Panc1 (cell line): Measurements from ENCODE around the gene COPS4. TPM values are rescaled to one million over a fixed set of nuclear protein-coding genes. Genes with fewer than 3 reads are reported as not detected.

Experiments used
- ATAC-seq: fragments of 200-7000 bp; cut with Tn5 transposase; 2 replicates; pipeline ENCODE4 v1.9.1; 2020; ENCODE audit warnings: mild to moderate bottlenecking, moderate library complexity
- BruUV-seq: library from RNA; stranded (reverse); fragments of 400-500 nt; replicated peaks from 2 replicates; lab custom pipeline; 2021; lab: Mats Ljungman, UMichigan
- CTCF ChIA-PET: fragments of 300-600 bp; sonication (Branson Sonifier 250); formaldehyde crosslinking; loops from one replicate; lab custom pipeline; 2022; ENCODE audit warnings: antibody characterized with exemption; lab: Charles Lee
- POLR2A ChIA-PET: fragments of 300-600 bp; sonication (Branson Sonifier 250); formaldehyde crosslinking; loops from one replicate; lab custom pipeline; 2022; ENCODE audit warnings: antibody characterized with exemption; lab: Charles Lee
- DNase-seq: peaks from one replicate; pipeline ENCODE4 v3.0.0-alpha.2; 2010; ENCODE audit warnings: low read depth, low spot score
- H3K27ac ChIP-seq: 2 replicates; pipeline ENCODE4 v1.5.1; 2011; ENCODE audit warnings: mild to moderate bottlenecking, low read length, inconsistent platforms
- H3K27me3 ChIP-seq: fragments of 200-500 bp; sonication (Bioruptor generic); 2 replicates; pipeline ENCODE4 v1.6.0; 2014; ENCODE audit warnings: low read length, inconsistent platforms; ENCODE audit not compliant: control insufficient read depth, insufficient read depth
- H3K36me3 ChIP-seq: fragments of 200-500 bp; sonication (Bioruptor generic); 2 replicates; pipeline ENCODE4 v1.5.1; 2014; ENCODE audit warnings: inconsistent platforms, mild to moderate bottlenecking, low read length, moderate library complexity; ENCODE audit not compliant: control insufficient read depth, insufficient read depth
- H3K4me1 ChIP-seq: 2 replicates; pipeline ENCODE4 v1.5.1; 2011; ENCODE audit warnings: inconsistent platforms, mild to moderate bottlenecking, low read length, moderate library complexity; ENCODE audit not compliant: control insufficient read depth, insufficient read depth
- H3K4me3 ChIP-seq, 2 experiments: 2 replicates each; pipeline ENCODE4 v1.5.1; 2011 to 2012; ENCODE audit warnings: low read depth in 2 of 2, low read length in 2 of 2, mild to moderate bottlenecking in 2 of 2, inconsistent platforms in 1 of 2, moderate library complexity in 1 of 2
- H3K9me3 ChIP-seq: fragments of 200-500 bp; sonication (Bioruptor generic); 2 replicates; pipeline ENCODE4 v1.5.1; 2014; ENCODE audit warnings: low read depth, mild to moderate bottlenecking, inconsistent platforms, low read length, moderate library complexity; ENCODE audit not compliant: control insufficient read depth, insufficient read depth
- POLR2AphosphoS5 ChIP-seq: IDR thresholded peaks from 2 replicates; pipeline ENCODE4 v1.6.1; 2012; ENCODE audit warnings: mild to moderate bottlenecking, low read depth, low read length, moderate library complexity
- SIN3A ChIP-seq: IDR thresholded peaks from 2 replicates; pipeline ENCODE4 v1.6.1; 2012; ENCODE audit warnings: low read depth, mild to moderate bottlenecking, low read length, moderate library complexity, borderline replicate concordance; ENCODE audit not compliant: insufficient read depth
- TCF7L2 ChIP-seq: IDR thresholded peaks from 2 replicates; pipeline ENCODE4 v1.6.1; 2011; ENCODE audit warnings: mild to moderate bottlenecking, low read depth, low read length, inconsistent platforms
- in situ Hi-C: cut with HindIII; loops from 2 replicates; pipeline ENCODE4 v1.10.0; 2016; ENCODE audit warnings: low sequenced_read_pairs, low pct_unique_long_range_greater_than_20kb
- intact Hi-C: fragments of 100-400 bp; cut with micrococcal nuclease; formaldehyde crosslinking; loops from one replicate; pipeline ENCODE4 v1.10.0; 2022; ENCODE audit not compliant: unreplicated experiment
- total RNA-seq: library from RNA; stranded (reverse); gene quantifications from one replicate; pipeline ENCODE4 v1.2.1, GENCODE V29; 2021; ENCODE audit not compliant: unreplicated experiment
- TF ChIP-seq, protein P1 (sequence below): fragments of 450-650 bp; IDR thresholded peaks from 2 replicates; pipeline ENCODE4 v1.5.1; 2017; ENCODE audit warnings: mild to moderate bottlenecking
- TF ChIP-seq, protein P2 (sequence below), 2 experiments: IDR thresholded peaks; 2 replicates each; pipeline ENCODE4 v1.6.1; 2011 to 2012; ENCODE audit warnings: low read depth in 2 of 2, control low read depth in 1 of 2, low read length in 1 of 2, mild to moderate bottlenecking in 1 of 2, moderate library complexity in 1 of 2; ENCODE audit not compliant: insufficient read depth in 1 of 2

The COPS4 gene
- total RNA-seq, 1 experiment from 2014 or later: 23.7 TPM

DNA sequence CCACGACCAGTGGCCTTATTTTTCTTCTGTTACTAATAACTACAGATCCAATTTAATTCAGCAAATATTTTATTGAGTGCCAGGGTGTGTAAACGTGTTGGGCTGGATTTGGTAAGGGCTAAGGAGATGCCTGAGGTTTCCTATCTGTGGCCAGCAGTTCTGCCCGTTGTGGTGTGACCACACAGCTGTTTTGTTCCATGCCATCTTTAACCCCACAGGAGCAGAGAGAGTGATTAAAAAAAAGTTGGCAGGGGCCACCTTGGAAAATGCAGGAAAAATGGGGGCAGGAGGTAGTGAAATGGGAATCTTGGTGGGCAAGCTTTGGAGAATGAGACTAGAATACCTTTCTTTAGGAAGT lies 78.4 kb downstream of the COPS4 start:
- BruUV-seq: no TSS peak
- no peaks in the 10 kb centered on the region for H3K9me3 ChIP-seq
- H3K27ac ChIP-seq: peak overlapping the region; percentile 99
- no peaks in the 10 kb centered on the region; the same call in 1 of the 2 replicates for H3K36me3 ChIP-seq
- no peaks in the 10 kb centered on the region for H3K27me3 ChIP-seq
- intact Hi-C loops (no loop called here), in situ Hi-C loops (no loop called here)
- TF ChIP-seq POLR2AphosphoS5: peak; percentile 50; the same call in 1 of the 2 replicates
- no peak for TF ChIP-seq TCF7L2
- ATAC-seq (0 out of 2 replicates have a peak, but pooled peaks have one; percentile 6), DNase-seq (no peak)
- ChIA-PET POLR2A (interaction anchor here (1.0 kb wide), 1 partner anchor 143 kb away, joined by 14 read pairs; no protein-coding TSS in a partner anchor), CTCF (interaction anchor here (0.5 kb wide), 1 partner anchor 296 kb away, joined by 5 read pairs; no protein-coding TSS in a partner anchor)
- H3K4me1 ChIP-seq: peaks cover 38% of the 10 kb centered on the region
- peak overlapping the region; percentile 67 to 74 for H3K4me3 ChIP-seq

DNA sequence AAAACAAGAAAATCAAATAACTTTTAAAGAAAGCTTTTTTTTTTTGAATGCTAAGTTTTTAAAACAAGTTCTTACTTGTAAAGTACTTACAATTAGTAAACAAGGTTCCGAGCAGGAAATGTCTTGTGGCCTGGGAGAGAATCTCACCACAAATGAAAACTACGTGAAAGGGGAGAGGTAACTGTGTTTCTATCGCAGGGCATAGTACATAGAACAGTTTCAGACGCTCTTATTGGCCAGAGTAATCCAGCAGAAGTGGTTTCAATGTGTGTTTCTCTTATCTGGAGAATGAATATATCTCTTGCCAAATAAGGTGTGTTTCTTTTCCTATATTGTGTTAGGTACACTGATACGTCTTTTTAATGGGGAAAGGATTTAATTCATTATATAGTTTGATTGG lies 79.6 kb downstream of the COPS4 start, which contains the start of gene PLAC8:
Gene PLAC8 (minus strand): TSS at position 154 of the 400 bp plus-strand sequence. CDS start 6,808 bp downstream, outside the sequence.
- H3K4me3 ChIP-seq: peak within 1 kb of the TSS; percentile 67 to 74
- peaks cover 29% of the 10 kb centered on the region for H3K4me1 ChIP-seq
- TF ChIP-seq TCF7L2 (no peak), POLR2AphosphoS5 (peak; percentile 87)
- H3K27ac ChIP-seq: peak within 1 kb of the TSS; percentile 99
- in situ Hi-C loops: no loop called here
- intact Hi-C loops: no loop called here
- H3K27me3 ChIP-seq: no peaks in the 10 kb centered on the region
- H3K36me3 ChIP-seq: no peaks in the 10 kb centered on the region
- DNase-seq: peak; percentile 79
- no peaks in the 10 kb centered on the region for H3K9me3 ChIP-seq
- ChIA-PET CTCF (interaction anchor here (0.6 kb wide), 1 partner anchor 703 kb away, joined by 3 read pairs; no protein-coding TSS in a partner anchor), POLR2A (interaction anchor here (0.6 to 0.7 kb wide), 3 partner anchors 145 to 245 kb away, joined by 3 to 4 read pairs (median 4); partner anchors contain the start of gene THAP9)
- BruUV-seq: no TSS peak
- peak; percentile 66 for ATAC-seq

DNA sequence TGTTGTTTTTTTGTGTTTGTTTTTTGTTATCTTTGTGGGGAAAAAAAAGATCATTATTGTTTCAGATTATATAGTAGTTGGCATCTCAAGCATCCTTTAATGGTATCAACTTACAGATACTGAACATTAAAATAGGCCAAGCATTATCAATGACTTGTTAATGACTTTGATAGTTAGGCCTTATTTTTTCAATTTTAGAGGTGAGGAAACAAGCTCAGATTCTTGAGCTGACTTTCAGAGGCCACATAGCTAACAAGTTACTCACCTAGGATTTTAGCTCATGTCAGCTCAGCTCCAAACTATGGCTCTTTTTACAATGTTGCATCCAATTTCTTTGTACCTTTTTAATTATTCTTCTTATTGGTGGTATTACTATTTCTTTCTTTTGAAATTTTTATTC lies 80.0 kb downstream of the COPS4 start:
- H3K36me3 ChIP-seq: no peaks in the 10 kb centered on the region
- CTCF ChIA-PET: no interaction called here
- BruUV-seq: TSS peak; percentile 76
- H3K9me3 ChIP-seq: no peaks in the 10 kb centered on the region
- H3K27me3 ChIP-seq: no peaks in the 10 kb centered on the region
- H3K4me3 ChIP-seq: peak overlapping the region in 1 of 2 experiments; percentile 74; a peak in 2 of 4 replicates
- peak overlapping the region; percentile 99 for H3K27ac ChIP-seq
- TF ChIP-seq SIN3A: no peak
- TF ChIP-seq TCF7L2: peak; percentile 48; the same call in 1 of the 2 replicates
- TF ChIP-seq, protein P1, sequence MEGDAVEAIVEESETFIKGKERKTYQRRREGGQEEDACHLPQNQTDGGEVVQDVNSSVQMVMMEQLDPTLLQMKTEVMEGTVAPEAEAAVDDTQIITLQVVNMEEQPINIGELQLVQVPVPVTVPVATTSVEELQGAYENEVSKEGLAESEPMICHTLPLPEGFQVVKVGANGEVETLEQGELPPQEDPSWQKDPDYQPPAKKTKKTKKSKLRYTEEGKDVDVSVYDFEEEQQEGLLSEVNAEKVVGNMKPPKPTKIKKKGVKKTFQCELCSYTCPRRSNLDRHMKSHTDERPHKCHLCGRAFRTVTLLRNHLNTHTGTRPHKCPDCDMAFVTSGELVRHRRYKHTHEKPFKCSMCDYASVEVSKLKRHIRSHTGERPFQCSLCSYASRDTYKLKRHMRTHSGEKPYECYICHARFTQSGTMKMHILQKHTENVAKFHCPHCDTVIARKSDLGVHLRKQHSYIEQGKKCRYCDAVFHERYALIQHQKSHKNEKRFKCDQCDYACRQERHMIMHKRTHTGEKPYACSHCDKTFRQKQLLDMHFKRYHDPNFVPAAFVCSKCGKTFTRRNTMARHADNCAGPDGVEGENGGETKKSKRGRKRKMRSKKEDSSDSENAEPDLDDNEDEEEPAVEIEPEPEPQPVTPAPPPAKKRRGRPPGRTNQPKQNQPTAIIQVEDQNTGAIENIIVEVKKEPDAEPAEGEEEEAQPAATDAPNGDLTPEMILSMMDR: no peak
- TF ChIP-seq, protein P2, sequence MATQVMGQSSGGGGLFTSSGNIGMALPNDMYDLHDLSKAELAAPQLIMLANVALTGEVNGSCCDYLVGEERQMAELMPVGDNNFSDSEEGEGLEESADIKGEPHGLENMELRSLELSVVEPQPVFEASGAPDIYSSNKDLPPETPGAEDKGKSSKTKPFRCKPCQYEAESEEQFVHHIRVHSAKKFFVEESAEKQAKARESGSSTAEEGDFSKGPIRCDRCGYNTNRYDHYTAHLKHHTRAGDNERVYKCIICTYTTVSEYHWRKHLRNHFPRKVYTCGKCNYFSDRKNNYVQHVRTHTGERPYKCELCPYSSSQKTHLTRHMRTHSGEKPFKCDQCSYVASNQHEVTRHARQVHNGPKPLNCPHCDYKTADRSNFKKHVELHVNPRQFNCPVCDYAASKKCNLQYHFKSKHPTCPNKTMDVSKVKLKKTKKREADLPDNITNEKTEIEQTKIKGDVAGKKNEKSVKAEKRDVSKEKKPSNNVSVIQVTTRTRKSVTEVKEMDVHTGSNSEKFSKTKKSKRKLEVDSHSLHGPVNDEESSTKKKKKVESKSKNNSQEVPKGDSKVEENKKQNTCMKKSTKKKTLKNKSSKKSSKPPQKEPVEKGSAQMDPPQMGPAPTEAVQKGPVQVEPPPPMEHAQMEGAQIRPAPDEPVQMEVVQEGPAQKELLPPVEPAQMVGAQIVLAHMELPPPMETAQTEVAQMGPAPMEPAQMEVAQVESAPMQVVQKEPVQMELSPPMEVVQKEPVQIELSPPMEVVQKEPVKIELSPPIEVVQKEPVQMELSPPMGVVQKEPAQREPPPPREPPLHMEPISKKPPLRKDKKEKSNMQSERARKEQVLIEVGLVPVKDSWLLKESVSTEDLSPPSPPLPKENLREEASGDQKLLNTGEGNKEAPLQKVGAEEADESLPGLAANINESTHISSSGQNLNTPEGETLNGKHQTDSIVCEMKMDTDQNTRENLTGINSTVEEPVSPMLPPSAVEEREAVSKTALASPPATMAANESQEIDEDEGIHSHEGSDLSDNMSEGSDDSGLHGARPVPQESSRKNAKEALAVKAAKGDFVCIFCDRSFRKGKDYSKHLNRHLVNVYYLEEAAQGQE (IDR thresholded peaks at IDR 0.05; ENCODE audit: insufficient read depth in 1 of 2, low read depth in 2 of 2, low read length in 1 of 2): no peak
- no peak for TF ChIP-seq POLR2AphosphoS5
- DNase-seq (no peak), ATAC-seq (no peak)
- in situ Hi-C loops (no loop called here), intact Hi-C loops (no loop called here)
- peaks cover 29% of the 10 kb centered on the region for H3K4me1 ChIP-seq
- POLR2A ChIA-PET: interaction anchor here (0.6 to 0.7 kb wide), 2 partner anchors 215 to 244 kb away, joined by 3 to 4 read pairs; partner anchors contain the start of gene THAP9
